Epithelial cell of proximal tubule (primary cell): Measurements from ENCODE around the gene CCDC188. TPM values are rescaled to one million over a fixed set of nuclear protein-coding genes. Genes with fewer than 3 reads are reported as not detected.

Experiments
- DNase-seq: peaks from one replicate; pipeline ENCODE4 v3.0.0-alpha.2; 2011; ENCODE audit warnings: low read depth
- H3K4me3 ChIP-seq: 2 replicates; pipeline ENCODE4 v1.5.1; 2011; ENCODE audit warnings: low read depth, mild to moderate bottlenecking, low read length
- CTCF ChIP-seq: conservative IDR thresholded peaks from 2 replicates; pipeline ENCODE4 v1.5.1; 2012; ENCODE audit warnings: low read depth, mild to moderate bottlenecking, low read length
- total RNA-seq: library from RNA; depleted of rRNA; stranded (reverse); fragments of >200 nt; gene quantifications from 2 replicates; pipeline ENCODE4 v1.2.3, GENCODE V29; 2015

CCDC188 gene
- total RNA-seq, result 0.36 TPM in 1 of 2 replicates, not detected in the other

GRCh38 chr22:20150381-20151275 is at the start of gene CCDC188:
Gene CCDC188 (minus strand): TSS chr22:20151055. CDS start chr22:20150986, 69 bp downstream.
- no peak for TF ChIP-seq CTCF

GRCh38 chr22:20199906-20200305 is 49.1 kb upstream of the CCDC188 start:
- no peak for DNase-seq
- no peak overlapping the region for H3K4me3 ChIP-seq
- no peak for TF ChIP-seq CTCF

More at GRCh38 chr22:20150381-20151275, at the start of gene CCDC188:
- no peak for DNase-seq
- no peak within 1 kb of the TSS for H3K4me3 ChIP-seq

GRCh38 chr22:20199413-20199842 is 48.6 kb upstream of the CCDC188 start:
- no peak for TF ChIP-seq CTCF
- no peak for DNase-seq
- no peak overlapping the region for H3K4me3 ChIP-seq

- no peak overlapping the region for H3K4me3 ChIP-seq
- no peak for TF ChIP-seq CTCF
- DNase-seq, result no peak
Observed at GRCh38 chr22:20198557-20199319, 47.9 kb upstream of the CCDC188 start.

- no peak for DNase-seq
- no peak for TF ChIP-seq CTCF
- no peak overlapping the region for H3K4me3 ChIP-seq
Observed at GRCh38 chr22:20197407-20198030, 46.7 kb upstream of the CCDC188 start.

- no peak for TF ChIP-seq CTCF
- no peak for DNase-seq
- no peak overlapping the region for H3K4me3 ChIP-seq
Observed at GRCh38 chr22:20196094-20196842, 45.4 kb upstream of the CCDC188 start.
